HepG2 (cell line): ENCODE results near the gene KRTAP5-1. TPM values are rescaled to one million over a fixed set of nuclear protein-coding genes. Genes with fewer than 3 reads are reported as not detected.

ENCODE experiments used
- DPF2 ChIP-seq: sonication (generic); formaldehyde crosslinking; IDR thresholded peaks from 2 replicates; pipeline ENCODE4 v1.4.0; 2020; ENCODE audit warnings: mild to moderate bottlenecking, low read depth, missing genetic modification reagents, borderline replicate concordance
- GABPB1 ChIP-seq: IDR thresholded peaks from 2 replicates; pipeline ENCODE4 v1.6.1; 2016; ENCODE audit warnings: mild to moderate bottlenecking, missing genetic modification reagents, moderate library complexity, missing compliant biosample characterization
- GATAD2A ChIP-seq: IDR thresholded peaks from 2 replicates; pipeline ENCODE4 v1.6.1; 2016
- GPN1 ChIP-seq: sonication (generic); formaldehyde crosslinking; IDR thresholded peaks from 2 replicates; pipeline ENCODE4 v1.5.1; 2020; ENCODE audit warnings: missing genetic modification reagents, borderline replicate concordance
- HMGA1 ChIP-seq: sonication (generic); formaldehyde crosslinking; conservative IDR thresholded peaks from 2 replicates; pipeline ENCODE4 v1.4.0; 2020; ENCODE audit warnings: missing genetic modification reagents
- HMGXB4 ChIP-seq, 2 experiments: sonication (generic) in 1 of 2; formaldehyde crosslinking in 1 of 2; IDR thresholded peaks; 2 replicates each; pipeline versions ENCODE4 v1.4.0 to v1.6.1; 2018 to 2020; ENCODE audit warnings: missing genetic modification reagents in 2 of 2, borderline replicate concordance in 1 of 2, low read depth in 1 of 2, mild to moderate bottlenecking in 1 of 2, missing biosample characterization in 1 of 2
- KLF6 ChIP-seq: IDR thresholded peaks from 2 replicates; pipeline ENCODE4 v1.8.0; 2016; ENCODE audit warnings: missing biosample characterization, missing genetic modification reagents
- KMT2B ChIP-seq: IDR thresholded peaks from 2 replicates; pipeline ENCODE4 v1.6.1; 2016; ENCODE audit warnings: missing genetic modification reagents, missing compliant biosample characterization
- MED1 ChIP-seq: sonication (generic); formaldehyde crosslinking; IDR thresholded peaks from 2 replicates; pipeline ENCODE4 v1.4.0; 2020; ENCODE audit warnings: missing genetic modification reagents
- NFRKB ChIP-seq: fragments of 450-650 bp; IDR thresholded peaks from 2 replicates; pipeline ENCODE4 v1.6.1; 2017
- PATZ1 ChIP-seq: sonication (generic); formaldehyde crosslinking; IDR thresholded peaks from 2 replicates; pipeline ENCODE4 v1.4.0; 2020; ENCODE audit warnings: missing genetic modification reagents
- PAXIP1 ChIP-seq: sonication (generic); formaldehyde crosslinking; conservative IDR thresholded peaks from 2 replicates; pipeline ENCODE4 v1.4.0; 2020; ENCODE audit warnings: mild to moderate bottlenecking, missing genetic modification reagents, moderate library complexity
- POGK ChIP-seq: sonication (generic); formaldehyde crosslinking; conservative IDR thresholded peaks from 2 replicates; pipeline ENCODE4 v1.8.0; 2022; ENCODE audit warnings: mild to moderate bottlenecking, moderate library complexity, missing genetic modification reagents
- SIN3B ChIP-seq: fragments of 150-350 bp; IDR thresholded peaks from 2 replicates; pipeline ENCODE4 v1.6.1; 2014; ENCODE audit warnings: low read length
- TRIM24 ChIP-seq: sonication (generic); formaldehyde crosslinking; IDR thresholded peaks from 2 replicates; pipeline ENCODE4 v1.8.0; 2022; ENCODE audit warnings: mild to moderate bottlenecking, missing genetic modification reagents
- USF2 ChIP-seq, 2 experiments: sonication (generic) in 1 of 2; formaldehyde crosslinking in 1 of 2; IDR thresholded peaks; 2 replicates each; pipeline versions ENCODE4 v1.5.1 to v1.6.1; 2011 to 2020; ENCODE audit warnings: borderline replicate concordance in 1 of 2, low read depth in 1 of 2, low read length in 1 of 2, mild to moderate bottlenecking in 1 of 2, missing genetic modification reagents in 1 of 2, moderate library complexity in 1 of 2
- ZNF335 ChIP-seq: sonication (generic); formaldehyde crosslinking; IDR thresholded peaks from 2 replicates; pipeline ENCODE4 v1.4.0; 2020; ENCODE audit warnings: missing genetic modification reagents
- ZNF446 ChIP-seq: sonication (generic); formaldehyde crosslinking; IDR thresholded peaks from 2 replicates; pipeline ENCODE4 v1.5.0; 2020; ENCODE audit warnings: mild to moderate bottlenecking, missing genetic modification reagents
- ZNF781 ChIP-seq: sonication (generic); formaldehyde crosslinking; IDR thresholded peaks from 2 replicates; pipeline ENCODE4 v1.5.1; 2020; ENCODE audit warnings: borderline replicate concordance, mild to moderate bottlenecking, missing genetic modification reagents; ENCODE audit errors: not compliant biosample characterization
- polyA plus RNA-seq, 8 experiments: library from polyadenylated mRNA; depleted of rRNA in 3 of 8; stranded (reverse) in 7 of 8; unstranded in 1 of 8; fragments of >200 nt; fragmentation: Illumina TruSeq in 4 of 8; extraction: Trizol in 4 of 8; gene quantifications; 2 replicates each; pipeline versions ENCODE4 v1.2.1 to v1.2.3, GENCODE V29; 2011 to 2016; ENCODE audit warnings: low read depth in 4 of 8, missing spikeins in 1 of 8, mixed read lengths in 1 of 8; ENCODE audit not compliant: insufficient read depth in 1 of 8
- total RNA-seq, 5 experiments: library from RNA; depleted of rRNA; stranded (reverse); fragments of >200 nt; fragmentation: Illumina TruSeq; extraction: Trizol; gene quantifications; 2 replicates each; pipeline ENCODE4 v1.2.3, GENCODE V29; 2016; ENCODE audit warnings: low read depth in 1 of 5

The KRTAP5-1 gene
- total and polyA plus RNA-seq, 2 of the 13 experiments (the other 11 are each of a cell fraction or from before 2014, with no cell fraction given), result not detected

- TF ChIP-seq PATZ1 (CRISPR knock-in tag), result peak; percentile 60
- no peak for TF ChIP-seq TRIM24 (CRISPR knock-in tag)
- TF ChIP-seq GATAD2A (CRISPR knock-in tag), result peak; percentile 21; the same call in 1 of the 2 replicates
- TF ChIP-seq MED1 (CRISPR knock-in tag), result no peak
- TF ChIP-seq GPN1 (CRISPR knock-in tag), result no peak
- peak in 1 of 2 experiments; percentile 49; a peak in 1 of 4 replicates for TF ChIP-seq HMGXB4 (CRISPR knock-in tag; IDR thresholded peaks at IDR 0.05; ENCODE audit: borderline replicate concordance in 1 of 2, low read depth in 1 of 2)
- no peak for TF ChIP-seq ZNF781
- TF ChIP-seq ZNF335, result 0 out of 2 replicates have a peak, but pooled peaks have one; percentile 24
- TF ChIP-seq USF2 (IDR thresholded peaks at IDR 0.05; ENCODE audit: low read depth, low read length), result no peak
- TF ChIP-seq USF2 (CRISPR knock-in tag; IDR thresholded peaks at IDR 0.05; ENCODE audit: borderline replicate concordance), result no peak
- no peak for TF ChIP-seq KLF6 (CRISPR knock-in tag)
- TF ChIP-seq SIN3B, result no peak
- no peak for TF ChIP-seq HMGA1 (CRISPR knock-in tag)
- peak; percentile 81 for TF ChIP-seq PAXIP1 (CRISPR knock-in tag)
- TF ChIP-seq POGK, result no peak
- TF ChIP-seq KMT2B (CRISPR knock-in tag), result no peak
- TF ChIP-seq GABPB1, result no peak
- TF ChIP-seq DPF2 (CRISPR knock-in tag), result no peak
- TF ChIP-seq NFRKB, result no peak
- TF ChIP-seq ZNF446 (CRISPR knock-in tag), result no peak; the same call in 1 of the 2 replicates
Observed at GRCh38 chr11:1570001-1570453, 15.1 kb downstream of the KRTAP5-1 start (continued).
